ENCODE data around the gene MYMK. TPM values are rescaled to one million over a fixed set of nuclear protein-coding genes. Genes with fewer than 3 reads are reported as not detected.

The MYMK gene
- total and polyA plus RNA-seq, 2 experiments from 2014 or later: not detected

GRCh38 chr9:133490201-133490681 lies 34.5 kb downstream of the MYMK start:
- H3K4me1 ChIP-seq (ENCODE audit: insufficient read depth): no peaks in the 10 kb centered on the region
- Mint-ChIP-seq H3K27me3 (ENCODE audit: insufficient read depth, low read depth, poor library complexity) (peaks cover 9% of the 10 kb centered on the region), H3K36me3 (ENCODE audit: low read depth) (no peaks in the 10 kb centered on the region), H3K27ac (no peak overlapping the region), H3K9me3 (no peaks in the 10 kb centered on the region; the same call in 2 of the 3 replicates), H3K4me3 (no peak overlapping the region), H3K4me1 (no peaks in the 10 kb centered on the region)
- no peak for TF ChIP-seq JUNB (IDR thresholded peaks at IDR 0.05; ENCODE audit: unreplicated experiment)
- TF ChIP-seq REST (IDR thresholded peaks at IDR 0.05; ENCODE audit: unreplicated experiment): no peak
- TF ChIP-seq CTCF (conservative IDR thresholded peaks at IDR 0.05; ENCODE audit: low read depth in 2 of 2): no peak
- TF ChIP-seq NANOG (IDR thresholded peaks at IDR 0.05; ENCODE audit: borderline replicate concordance): no peak
- no peak for TF ChIP-seq ZNF331 (CRISPR knock-in tag; IDR thresholded peaks at IDR 0.05; ENCODE audit: low read depth)
- TF ChIP-seq EZH2 (IDR thresholded peaks at IDR 0.05; ENCODE audit: low read depth, unreplicated experiment): no peak
- TF ChIP-seq CREB1 (CRISPR knock-in tag; IDR thresholded peaks at IDR 0.05; ENCODE audit: low read depth): no peak
- TF ChIP-seq ZNF114 (CRISPR knock-in tag; IDR thresholded peaks at IDR 0.05): no peak
- no peak for TF ChIP-seq ZNF462 (CRISPR knock-in tag; IDR thresholded peaks at IDR 0.05)
- TF ChIP-seq POLR2AphosphoS5 (IDR thresholded peaks at IDR 0.05; ENCODE audit: low read depth): no peak
- TF ChIP-seq ETS1 (IDR thresholded peaks at IDR 0.05): no peak
- TF ChIP-seq EZH2phosphoT487 (IDR thresholded peaks at IDR 0.05; ENCODE audit: unreplicated experiment): no peak
- no peak for TF ChIP-seq STAT1 (IDR thresholded peaks at IDR 0.05; ENCODE audit: unreplicated experiment)
- no peaks in the 10 kb centered on the region for H3K9me2 ChIP-seq (ENCODE audit: insufficient read depth)
- peaks cover 2% of the 10 kb centered on the region; the same call in 1 of the 2 replicates for H3F3A ChIP-seq (replicated peaks; ENCODE audit: low read depth)
- no peaks in the 10 kb centered on the region for H4K20me1 ChIP-seq (replicated peaks; ENCODE audit: insufficient read depth)
- no peak overlapping the region for H3K4me2 ChIP-seq
- H3K36me3 ChIP-seq (ENCODE audit: insufficient read depth): no peaks in the 10 kb centered on the region
- no peaks in the 10 kb centered on the region for H3K79me2 ChIP-seq (replicated peaks; ENCODE audit: insufficient read depth)
- ATAC-seq (no peak), DNase-seq (ENCODE audit: low spot score) (no peak)
- H3K27me3 ChIP-seq (ENCODE audit: insufficient read depth): no peaks in the 10 kb centered on the region
- no peak overlapping the region for H3K27ac ChIP-seq (ENCODE audit: low read depth)
- no peak overlapping the region for H3K4me3 ChIP-seq
- H2AFZ ChIP-seq: no peak overlapping the region

All from GM23338 (cell line).